DMS 273 (cell line): ENCODE data around the gene LEMD3.

Experiments used
- DNase-seq: peaks from one replicate; lab custom pipeline; 2025; ENCODE audit not compliant: unreplicated experiment; lab: John Stamatoyannopoulos, UW

LEMD3 gene

DNA sequence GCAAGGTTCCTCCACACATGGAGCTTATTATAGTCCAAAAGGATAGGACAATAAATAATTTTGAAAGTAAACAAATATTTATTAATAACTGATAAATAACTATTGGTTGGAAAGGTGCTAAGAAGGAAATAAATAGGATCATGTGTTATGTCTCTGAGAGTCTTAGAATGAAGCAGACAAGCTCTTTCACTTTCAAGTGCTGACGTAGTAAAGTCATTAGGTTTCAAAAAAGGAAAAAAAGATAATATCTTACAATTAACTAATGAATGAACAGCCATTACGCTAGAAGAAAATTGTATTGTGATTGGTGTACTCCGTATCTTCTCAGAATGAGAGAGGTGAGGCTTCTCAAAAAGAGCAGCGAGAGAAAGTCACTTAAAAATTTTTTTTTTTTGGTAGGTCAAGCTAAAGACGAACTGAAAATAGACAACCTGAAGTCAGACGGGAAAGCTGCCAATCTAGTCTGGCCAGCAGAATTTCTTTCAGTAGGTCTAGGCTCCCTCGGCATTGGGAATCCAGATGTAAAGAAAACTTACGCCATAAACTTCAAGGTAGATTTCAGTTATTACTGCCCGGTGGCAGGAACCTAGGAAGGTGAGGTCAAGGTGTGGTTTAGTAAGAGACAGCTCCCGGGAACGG, 583 bp upstream of the LEMD3 start:
- no peak for DNase-seq

DNA sequence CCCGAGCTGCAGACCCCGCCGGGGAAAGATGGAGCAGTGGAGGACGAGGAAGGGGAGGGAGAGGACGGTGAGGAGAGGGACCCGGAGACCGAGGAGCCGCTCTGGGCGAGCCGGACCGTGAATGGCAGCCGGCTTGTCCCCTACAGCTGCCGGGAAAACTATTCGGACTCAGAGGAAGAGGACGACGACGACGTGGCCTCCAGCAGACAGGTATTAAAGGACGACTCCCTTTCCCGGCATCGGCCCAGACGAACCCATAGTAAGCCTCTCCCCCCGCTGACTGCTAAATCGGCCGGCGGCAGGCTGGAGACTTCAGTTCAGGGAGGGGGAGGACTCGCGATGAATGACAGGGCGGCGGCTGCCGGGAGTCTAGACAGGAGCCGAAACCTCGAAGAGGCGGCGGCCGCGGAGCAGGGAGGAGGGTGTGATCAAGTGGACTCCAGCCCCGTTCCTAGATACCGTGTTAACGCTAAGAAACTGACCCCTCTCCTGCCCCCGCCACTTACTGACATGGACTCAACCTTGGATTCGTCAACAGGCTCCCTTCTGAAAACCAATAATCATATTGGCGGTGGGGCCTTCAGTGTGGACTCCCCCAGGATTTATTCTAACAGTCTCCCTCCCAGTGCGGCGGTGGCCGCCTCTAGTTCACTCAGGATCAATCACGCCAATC, 962 bp downstream of the LEMD3 start:
- peak; percentile 74 for DNase-seq

DNA sequence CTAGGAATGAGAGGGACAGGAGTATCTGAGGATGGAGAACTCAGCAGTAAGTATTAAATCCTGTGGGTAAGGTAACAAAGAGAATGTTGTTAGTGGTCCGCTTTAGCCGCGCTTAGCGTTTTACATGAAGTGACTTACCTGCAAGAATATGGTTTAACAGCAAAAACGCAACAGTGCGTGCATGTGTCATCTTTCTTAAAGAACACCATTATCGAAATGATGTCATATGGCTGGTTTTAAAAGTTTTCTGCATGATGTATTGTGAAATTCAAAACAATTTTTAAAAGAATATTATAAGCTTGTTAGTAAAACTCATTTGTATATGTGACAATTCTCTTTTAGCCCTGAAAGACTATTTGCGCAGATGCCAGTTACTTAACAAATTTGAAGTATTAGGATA, 1.7 kb downstream of the LEMD3 start:
- peak; percentile 4 for DNase-seq

DNA sequence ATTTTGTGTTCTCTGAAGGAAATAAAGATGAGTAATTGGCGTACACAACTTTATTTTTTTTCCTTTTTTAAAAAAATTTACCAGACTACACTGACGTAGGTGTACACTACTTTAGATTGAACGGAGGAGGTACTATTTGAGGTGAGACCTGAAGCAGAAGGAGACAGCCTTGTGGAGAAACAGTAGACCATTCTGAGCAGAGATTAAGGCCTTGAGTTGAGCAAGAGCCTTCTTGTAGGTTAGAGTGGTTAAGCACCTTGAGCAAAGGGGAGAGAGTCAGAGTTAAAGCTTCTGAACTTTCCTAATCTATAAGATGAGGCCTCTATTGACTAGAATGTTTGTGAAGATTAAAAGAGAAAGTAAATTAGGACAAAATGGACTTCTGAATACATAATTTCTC, 2.5 kb downstream of the LEMD3 start:
- peak; percentile 3 for DNase-seq

DNA sequence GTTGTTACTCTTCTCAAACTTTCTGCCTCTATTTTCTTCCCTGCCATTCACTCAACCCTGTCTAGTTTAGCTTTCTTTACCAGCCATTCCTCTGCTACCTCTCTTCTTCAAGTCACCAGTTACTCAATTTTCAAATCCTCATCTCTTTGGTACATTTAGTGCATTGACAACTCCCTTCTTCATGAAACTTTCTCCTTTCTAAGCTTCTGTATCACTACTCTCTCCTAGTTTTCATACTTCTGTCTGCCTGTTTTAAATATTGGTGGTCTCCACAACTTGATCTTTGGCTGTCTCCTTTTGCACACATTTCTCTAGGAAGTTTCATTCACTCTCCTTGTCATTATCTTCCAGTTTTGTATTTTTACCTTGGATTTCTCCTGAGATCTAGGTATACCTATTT, 6.0 kb downstream of the LEMD3 start:
- no peak for DNase-seq

DNA sequence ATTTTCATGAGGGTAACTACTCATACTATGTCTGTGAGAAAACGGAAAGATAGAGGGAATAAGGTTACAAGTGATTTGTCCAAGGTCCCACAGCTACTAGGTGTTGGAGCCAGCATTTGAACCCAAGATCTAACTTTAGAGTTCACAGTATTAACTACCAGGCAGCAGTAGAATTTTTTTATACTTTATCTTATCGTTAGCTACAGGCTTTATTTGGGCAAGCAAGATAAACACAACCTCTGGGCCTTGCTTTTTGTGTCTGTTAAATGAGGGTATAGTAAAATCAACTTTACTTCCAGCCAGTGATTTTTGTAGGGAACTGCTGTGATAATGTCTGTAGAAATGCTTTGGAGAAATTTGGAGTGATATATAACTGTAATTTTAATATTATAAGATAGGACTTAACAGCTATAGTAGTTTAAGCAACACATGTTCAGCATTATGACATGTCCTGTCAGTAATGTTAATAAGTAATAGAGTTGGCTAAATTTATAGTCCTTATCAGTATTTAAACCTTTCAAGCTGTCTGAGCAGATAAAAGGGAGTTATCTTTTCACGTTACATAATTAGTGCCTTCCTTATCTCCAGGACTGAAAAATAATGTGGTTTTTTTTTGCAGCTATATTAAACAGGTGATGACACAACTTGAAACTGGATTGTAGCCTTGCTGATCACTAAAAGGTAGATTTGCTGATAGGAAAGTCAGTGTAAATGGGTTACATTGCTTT, 12.8 kb downstream of the LEMD3 start:
- no peak for DNase-seq

DNA sequence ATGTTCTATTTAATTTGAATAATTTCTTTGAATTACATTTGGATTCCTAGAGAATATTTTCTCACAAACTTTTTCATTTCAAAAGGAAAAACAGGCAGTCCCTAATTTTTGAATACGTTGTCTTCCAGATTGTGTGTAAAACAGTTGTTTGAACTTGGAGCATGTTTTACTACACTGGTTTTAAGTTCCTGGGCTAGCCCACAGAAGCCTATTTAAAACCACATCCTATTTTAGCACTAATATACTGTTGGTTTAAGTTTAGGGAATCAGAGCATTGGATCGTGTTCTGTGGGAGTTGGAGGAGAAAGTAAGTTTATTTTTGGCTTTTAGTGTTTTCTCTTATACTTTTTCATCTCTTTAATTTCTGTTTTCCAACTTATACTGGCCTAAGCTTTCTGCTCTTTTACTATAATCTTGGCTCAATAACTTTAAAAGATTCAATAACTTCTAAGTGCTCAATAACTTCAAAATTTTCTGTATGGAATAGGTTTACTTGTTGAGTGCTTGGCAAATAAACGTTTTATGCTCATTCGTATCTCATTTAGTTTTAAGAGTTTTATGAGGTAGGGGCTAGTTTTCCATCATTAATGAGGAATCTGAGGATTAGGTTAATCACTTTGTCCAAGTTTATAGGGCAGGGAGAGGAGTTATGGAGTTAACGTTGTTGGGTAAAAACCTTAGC, 14.9 kb downstream of the LEMD3 start:
- no peak for DNase-seq

DNA sequence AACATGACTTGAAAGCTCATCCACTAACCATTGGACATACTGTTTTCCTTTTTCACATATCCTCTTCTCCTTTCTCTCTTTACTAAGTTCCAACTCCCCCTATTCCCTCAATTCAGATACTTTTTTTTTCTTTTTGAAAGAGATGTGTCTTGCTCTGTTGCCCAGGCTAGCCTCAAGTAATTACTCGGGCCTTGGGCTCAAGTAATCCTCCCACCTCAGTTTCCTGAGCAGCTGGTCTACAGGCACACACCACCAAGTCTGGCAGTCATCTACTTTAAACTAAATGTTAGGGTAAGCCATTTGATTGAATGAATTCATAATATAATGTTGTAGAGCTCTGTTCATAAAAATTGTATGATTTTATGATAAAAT, 15.5 kb downstream of the LEMD3 start:
- no peak for DNase-seq

DNA sequence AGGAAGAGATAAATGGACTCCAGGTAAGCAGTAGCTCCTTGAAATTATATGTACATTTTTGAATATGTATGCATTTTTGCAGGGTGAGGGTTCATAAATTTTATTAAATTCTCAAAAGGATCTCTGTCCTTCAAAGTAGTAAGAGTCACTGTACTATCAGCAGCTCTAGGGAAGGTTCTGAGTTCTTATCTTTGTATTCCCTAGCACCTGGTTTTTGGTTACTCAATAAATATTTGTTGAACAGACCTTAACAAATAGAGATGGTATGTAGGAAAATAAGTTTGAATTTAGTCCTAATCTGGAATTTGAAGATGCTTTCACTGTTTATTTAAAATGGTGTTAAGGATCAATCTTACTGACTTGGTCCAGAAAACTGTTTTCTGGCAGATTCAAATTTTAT, 18.3 kb downstream of the LEMD3 start:
- no peak for DNase-seq

DNA sequence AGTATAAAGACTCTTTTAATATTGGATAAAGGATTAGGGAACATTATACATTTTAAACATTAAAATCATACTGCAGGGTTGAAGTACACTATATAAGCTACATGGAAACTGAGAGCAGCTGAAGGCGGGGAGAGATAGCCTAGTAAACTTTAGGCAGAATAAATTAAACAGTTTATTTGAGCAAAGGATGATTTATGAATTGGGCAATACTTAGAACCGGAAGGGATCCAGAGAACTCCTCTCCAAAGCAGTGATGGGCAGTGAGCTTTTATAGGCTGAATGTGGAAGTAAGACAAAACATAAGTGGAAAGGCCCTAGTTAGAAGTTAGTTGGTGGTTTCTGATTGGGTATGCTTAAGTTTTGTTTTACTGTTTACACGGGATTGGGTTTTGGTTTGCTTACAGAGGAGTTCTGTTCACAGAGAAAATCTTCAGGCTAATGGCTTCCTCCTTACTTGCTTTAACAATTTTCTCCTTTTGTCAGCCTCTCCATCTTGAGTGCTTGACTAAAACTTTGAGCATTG, 18.9 kb downstream of the LEMD3 start:
- no peak for DNase-seq

DNA sequence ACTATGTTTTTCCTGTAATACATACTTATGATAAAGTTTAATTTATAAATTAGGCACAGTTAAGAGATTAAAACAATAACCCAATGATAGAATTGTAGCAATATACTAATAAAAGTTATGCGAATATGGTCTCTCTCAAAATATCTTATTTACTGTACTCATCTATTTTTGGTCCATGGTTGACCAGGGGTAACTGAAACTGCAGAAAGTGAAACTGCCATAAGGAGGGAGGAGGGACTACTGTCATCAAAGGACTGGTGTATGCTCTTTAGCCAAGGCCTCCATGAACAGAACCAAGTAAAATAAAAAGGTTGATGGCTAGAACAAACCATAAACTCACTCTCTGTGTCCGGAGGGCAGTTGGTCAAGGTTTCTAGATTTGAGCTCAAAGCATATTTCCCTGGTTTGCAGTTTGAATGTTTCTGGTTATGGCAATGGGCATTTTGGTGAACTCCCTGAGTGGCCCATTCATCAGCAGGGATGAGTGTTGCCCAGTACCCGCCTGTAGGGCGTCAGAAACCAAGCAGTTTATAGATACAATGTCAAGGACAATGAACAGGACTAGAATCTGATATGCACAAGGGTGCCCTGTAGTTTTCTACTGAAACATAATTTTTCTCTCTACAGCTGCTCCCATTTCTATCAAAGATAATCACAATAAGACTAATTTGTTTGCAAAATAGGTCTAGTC, 19.8 kb downstream of the LEMD3 start:
- no peak for DNase-seq

DNA sequence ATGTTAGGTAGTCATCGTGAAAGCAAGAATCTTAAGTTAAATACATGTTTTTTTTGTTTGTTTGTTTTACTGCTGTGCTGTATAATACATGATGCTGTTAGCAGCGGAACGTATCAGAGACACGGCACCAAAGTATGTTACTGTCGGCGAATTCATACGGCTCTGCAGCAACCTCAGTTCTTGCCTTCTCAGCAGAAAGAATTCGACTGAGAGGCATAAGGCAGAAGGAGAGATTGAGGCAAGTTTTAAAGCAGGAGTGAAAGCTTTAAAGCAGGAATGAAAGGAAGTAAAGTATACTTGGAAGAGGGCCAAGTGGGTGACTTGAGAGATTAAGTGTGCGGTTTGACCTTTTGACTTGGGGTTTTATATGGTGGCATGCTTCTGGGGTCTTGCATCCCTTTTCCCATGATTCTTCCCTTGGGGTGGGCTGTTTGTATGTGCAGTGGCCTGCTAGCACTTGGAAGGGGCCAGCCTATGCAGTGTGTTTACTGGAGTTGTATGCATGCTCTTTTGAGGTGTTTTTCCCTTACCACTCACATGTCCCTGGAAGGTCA, 23.7 kb downstream of the LEMD3 start:
- no peak for DNase-seq

DNA sequence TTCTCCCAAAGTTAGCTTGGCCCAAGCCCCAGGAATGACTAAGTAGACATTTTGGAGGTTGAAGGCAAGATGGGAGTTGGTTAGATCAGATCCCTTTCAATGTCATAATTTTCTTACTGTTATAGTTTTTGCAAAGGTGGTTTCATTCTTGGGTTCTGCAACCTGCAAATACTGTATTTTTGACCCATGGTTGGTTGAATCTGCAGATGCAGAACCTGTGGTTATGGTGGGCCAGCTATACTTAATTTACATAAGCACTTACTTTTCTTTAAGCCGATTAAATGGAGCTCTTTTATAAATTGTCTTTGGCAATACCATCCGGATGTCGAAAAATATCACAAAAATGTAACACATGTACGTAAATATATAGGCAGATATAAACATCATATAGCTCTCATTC, 25.6 kb downstream of the LEMD3 start:
- no peak for DNase-seq

DNA sequence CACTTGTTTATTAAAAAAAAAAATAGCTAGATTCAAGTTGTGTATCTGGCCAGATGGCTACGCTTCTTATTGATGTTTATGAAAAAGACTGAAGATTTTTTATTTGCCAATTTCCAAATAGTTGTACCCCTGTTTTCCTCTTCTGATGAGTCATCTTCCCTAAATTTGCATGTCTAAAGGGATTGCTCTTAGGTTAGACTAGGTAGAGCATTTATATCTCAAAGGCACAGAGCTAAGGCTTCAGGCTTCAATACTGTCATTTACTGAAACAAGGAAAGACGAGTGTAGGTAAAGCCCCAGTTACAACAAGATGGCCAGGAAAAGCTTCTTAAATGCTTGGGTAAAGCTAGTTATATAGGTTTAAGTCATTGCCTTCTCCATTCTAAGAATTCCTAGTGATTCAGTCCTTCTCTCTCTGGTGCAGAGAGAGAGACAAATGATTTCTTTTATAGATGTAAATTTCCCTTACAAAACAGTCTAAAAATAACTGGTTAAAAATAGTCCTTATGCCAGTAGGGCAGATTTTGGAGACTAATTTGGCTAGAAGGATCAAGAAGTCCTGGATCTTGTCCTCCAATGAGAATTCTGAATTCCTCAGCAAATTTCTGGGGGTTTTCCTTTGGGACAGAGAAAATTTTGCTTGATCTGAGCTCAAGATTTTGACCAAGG, 26.1 kb downstream of the LEMD3 start:
- no peak for DNase-seq

DNA sequence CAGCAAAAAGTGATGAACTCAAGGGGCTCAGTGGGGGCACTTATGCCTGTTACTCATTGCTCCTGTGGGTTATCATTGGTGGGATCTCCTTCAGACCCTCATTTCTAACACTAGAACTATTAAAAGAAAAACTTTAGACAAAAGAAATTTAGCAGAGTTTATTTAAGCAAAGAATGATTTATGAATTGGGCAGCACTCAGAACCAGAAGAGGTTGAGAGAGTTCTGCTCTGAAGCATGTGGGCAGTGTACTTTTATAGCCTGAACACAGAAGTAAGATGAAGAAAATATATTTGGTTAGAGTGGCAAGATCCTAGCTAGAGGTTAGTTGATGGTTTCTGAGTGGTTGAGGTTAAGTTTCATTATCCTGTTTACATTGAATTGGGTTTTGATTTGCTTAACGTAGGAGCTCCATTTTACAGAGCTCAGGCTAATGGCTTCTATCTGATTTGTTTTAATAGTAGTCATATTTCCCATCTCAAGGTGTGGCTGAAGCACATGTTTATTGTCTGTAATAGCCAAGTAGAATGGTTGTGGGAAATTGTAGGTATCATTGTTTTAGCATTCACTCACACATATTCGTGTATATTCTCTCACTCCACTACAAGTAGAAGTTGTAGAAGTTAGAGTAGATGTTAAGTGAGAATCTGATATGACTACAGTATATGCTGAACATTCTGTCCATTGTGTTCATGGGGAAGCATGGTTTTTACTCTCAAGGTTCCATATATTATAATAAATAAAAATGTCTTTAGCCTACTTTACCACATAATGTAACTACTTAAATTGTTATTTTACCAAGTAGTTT, 27.6 kb downstream of the LEMD3 start:
- DNase-seq = no peak

DNA sequence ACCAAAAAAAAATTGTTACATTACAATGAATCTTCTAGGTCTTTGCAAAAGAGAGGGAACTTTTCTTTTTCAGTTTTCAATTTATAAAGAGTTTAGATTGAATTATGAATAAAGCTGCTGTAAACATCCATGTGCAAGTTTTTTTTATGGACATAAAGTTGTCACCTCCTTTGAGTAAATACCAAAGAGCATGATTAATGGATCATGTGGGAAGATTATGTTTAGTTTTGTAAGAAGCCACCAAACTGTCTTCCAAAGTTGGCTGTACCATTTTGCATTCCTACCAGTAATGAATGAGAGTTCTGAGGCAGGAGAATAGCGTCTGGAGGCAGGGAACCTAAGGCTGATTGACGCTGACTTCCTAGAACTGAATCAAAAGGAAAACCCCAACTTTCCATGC, 30.2 kb downstream of the LEMD3 start:
- DNase-seq = no peak

DNA sequence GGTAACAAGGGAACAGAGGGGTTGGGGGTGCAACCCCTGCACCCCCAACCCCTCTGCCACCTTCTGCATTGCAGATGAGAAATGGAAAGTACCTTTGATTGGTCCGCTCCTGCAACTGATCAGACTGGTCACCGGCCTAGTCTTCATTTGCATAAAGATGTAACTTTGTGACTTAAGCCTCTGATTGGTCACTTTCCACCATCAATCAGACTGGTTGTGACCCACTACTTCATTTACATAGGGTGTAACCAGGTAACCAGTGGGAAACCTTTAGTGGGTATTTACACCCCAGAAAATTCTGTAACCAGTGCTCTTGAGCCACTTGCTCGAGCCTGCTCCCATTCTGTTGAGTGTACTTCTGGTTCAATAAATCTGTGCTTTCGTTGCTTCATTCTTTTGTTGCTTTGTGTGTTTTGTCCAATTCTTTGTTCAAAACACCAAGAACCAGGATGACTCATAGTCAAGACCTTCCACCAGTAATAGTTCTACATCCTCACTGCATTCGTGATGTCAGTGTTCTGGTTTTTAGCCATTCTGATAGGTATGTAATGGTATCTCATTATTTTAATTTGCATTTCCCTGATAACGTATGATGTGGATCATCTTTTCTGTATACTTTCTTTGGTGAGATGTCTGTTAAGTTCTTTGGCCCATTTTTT, 30.8 kb downstream of the LEMD3 start:
- DNase-seq = no peak

DNA sequence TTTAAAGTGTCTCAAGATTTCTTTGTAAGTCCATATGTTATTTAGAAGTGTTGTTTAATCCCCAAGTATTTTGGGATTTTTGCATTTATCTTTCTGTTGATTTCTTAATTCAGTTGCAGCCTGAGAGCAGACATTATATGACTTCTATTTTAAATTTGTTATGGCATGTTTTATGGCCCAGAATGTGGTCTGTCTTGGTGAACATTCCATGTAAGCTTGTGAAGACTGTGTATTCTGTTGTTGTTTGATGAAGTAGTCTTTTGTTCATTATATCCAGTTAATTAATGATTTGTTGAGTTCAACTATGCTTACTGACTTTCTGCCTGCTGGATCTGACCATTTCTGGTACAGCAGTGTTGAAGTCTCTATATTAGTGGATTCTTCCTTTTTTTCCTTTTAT, 34.0 kb downstream of the LEMD3 start:
- no peak for DNase-seq
